Kidney (tissue), 14 donors: ENCODE data around the gene TSPAN13. TPM values are rescaled to one million over a fixed set of nuclear protein-coding genes. Genes with fewer than 3 reads are reported as not detected.

Experiments
- DNase-seq, 5 donors: peaks; one replicate each; pipeline ENCODE4 v3.0.0-alpha.2; 2013 to 2020
- FAIRE-seq: peaks from 2 replicates; lab custom pipeline; 2012; peaks lifted over from hg19 to GRCh38; lab: Jason Lieb, UNC
- H3K27ac ChIP-seq, 2 donors: one replicate each; pipeline ENCODE4 v1.7.0; 2013; ENCODE audit warnings: low read depth in 2 of 2, low read length in 2 of 2, inconsistent platforms in 1 of 2
- H3K27me3 ChIP-seq: one replicate; pipeline ENCODE4 v1.7.1; 2013; ENCODE audit warnings: low read length, inconsistent platforms; ENCODE audit not compliant: control insufficient read depth, insufficient read depth
- H3K36me3 ChIP-seq, 3 donors: one replicate each; pipeline versions ENCODE4 v1.7.0 to v1.7.1; 2013; ENCODE audit warnings: low read length in 3 of 3, control low read depth in 1 of 3, inconsistent platforms in 1 of 3; ENCODE audit not compliant: insufficient read depth in 3 of 3, control insufficient read depth in 2 of 3
- H3K4me1 ChIP-seq, 3 donors: one replicate each; pipeline versions ENCODE4 v1.7.0 to v1.7.1; 2013; ENCODE audit warnings: low read length in 3 of 3, inconsistent platforms in 1 of 3, low read depth in 1 of 3; ENCODE audit not compliant: control insufficient read depth in 2 of 3, insufficient read depth in 2 of 3
- H3K4me3 ChIP-seq, 3 donors: one replicate each; pipeline versions ENCODE4 v1.7.0 to v1.8.1; 2013; ENCODE audit warnings: low read length in 3 of 3, control low read depth in 1 of 3, inconsistent platforms in 1 of 3
- H3K9ac ChIP-seq, 3 donors: one replicate each; pipeline versions ENCODE4 v1.7.0 to v1.7.1; 2013; ENCODE audit warnings: low read length in 3 of 3, control low read depth in 1 of 3, inconsistent platforms in 1 of 3
- H3K9me3 ChIP-seq, 3 donors: one replicate each; pipeline versions ENCODE4 v1.7.0 to v1.7.1; 2013; ENCODE audit warnings: low read length in 3 of 3, control low read depth in 1 of 3, inconsistent platforms in 1 of 3; ENCODE audit not compliant: control insufficient read depth in 2 of 3, insufficient read depth in 1 of 3
- intact Hi-C: fragments of 100-400 bp; cut with DNase I; formaldehyde crosslinking; loops from one replicate; pipeline ENCODE4 v1.11.1; 2022
- polyA plus RNA-seq: library from polyadenylated mRNA; stranded (reverse); fragments of 350-450 nt; fragmentation: Illumina TruSeq; extraction: RNeasy Lipid Tissue Mini Kit (QIAGEN cat#74804); gene quantifications from one replicate; pipeline ENCODE4 v1.2.3, GENCODE V29; 2014; ENCODE audit warnings: low read depth, low replicate concordance; ENCODE audit not compliant: insufficient read depth
- total RNA-seq: library from RNA; stranded (reverse); fragmentation: NEBNext Ultra II Directional; extraction: Animal tissue kit (Norgen Biotek cat#: 25700); gene quantifications from one replicate; pipeline ENCODE4 v1.2.1, GENCODE V29; 2021
- TF ChIP-seq, protein P1 (sequence below): IDR thresholded peaks from 3 replicates; pipeline ENCODE4 v1.5.1; 2012; ENCODE audit warnings: mild to moderate bottlenecking, moderate library complexity, borderline replicate concordance; ENCODE audit not compliant: insufficient read depth; ENCODE audit errors: extremely low read depth
- donor health status: control.
- donor health status: control.
- donor health status: control.
- donor health status: control.
- donor health status: control.
- donor health status: DM: yes; HTN: yes; CAD: no.
- donor health status: Normal renal cell carcinoma (clear cell type).

Gene TSPAN13
- total and polyA plus RNA-seq, 2 donors from 2014 or later: 10.2 to 23.8 TPM

DNA sequence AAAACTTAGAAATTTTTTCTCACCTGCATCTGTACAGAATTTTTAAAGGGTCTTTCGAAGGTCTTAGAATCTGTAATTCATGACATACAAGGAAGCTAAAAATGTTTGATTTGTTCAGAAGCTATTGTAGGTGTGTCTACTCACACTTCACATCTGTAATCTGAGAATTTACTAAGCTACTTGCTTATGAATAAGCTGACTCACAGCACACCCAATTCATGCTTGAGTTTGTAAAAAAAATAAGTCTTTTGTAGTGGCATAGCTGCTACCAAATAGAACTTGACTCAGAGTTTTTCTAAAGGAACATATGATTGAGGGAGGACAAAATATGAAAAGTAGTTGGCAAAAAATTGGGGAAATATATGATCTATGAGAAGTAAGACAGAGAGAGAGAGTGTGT is 64.0 kb downstream of the TSPAN13 start:
- Histone ChIP-seq H3K36me3 (no peaks in the 10 kb centered on the region), H3K27ac (no peak overlapping the region), H3K4me1 (no peaks in the 10 kb centered on the region), H3K4me3 (no peak overlapping the region), H3K9ac (no peak overlapping the region), H3K9me3 (no peaks in the 10 kb centered on the region), H3K27me3 (no peaks in the 10 kb centered on the region)
- TF ChIP-seq, protein P1, sequence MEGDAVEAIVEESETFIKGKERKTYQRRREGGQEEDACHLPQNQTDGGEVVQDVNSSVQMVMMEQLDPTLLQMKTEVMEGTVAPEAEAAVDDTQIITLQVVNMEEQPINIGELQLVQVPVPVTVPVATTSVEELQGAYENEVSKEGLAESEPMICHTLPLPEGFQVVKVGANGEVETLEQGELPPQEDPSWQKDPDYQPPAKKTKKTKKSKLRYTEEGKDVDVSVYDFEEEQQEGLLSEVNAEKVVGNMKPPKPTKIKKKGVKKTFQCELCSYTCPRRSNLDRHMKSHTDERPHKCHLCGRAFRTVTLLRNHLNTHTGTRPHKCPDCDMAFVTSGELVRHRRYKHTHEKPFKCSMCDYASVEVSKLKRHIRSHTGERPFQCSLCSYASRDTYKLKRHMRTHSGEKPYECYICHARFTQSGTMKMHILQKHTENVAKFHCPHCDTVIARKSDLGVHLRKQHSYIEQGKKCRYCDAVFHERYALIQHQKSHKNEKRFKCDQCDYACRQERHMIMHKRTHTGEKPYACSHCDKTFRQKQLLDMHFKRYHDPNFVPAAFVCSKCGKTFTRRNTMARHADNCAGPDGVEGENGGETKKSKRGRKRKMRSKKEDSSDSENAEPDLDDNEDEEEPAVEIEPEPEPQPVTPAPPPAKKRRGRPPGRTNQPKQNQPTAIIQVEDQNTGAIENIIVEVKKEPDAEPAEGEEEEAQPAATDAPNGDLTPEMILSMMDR: no peak
- intact Hi-C loops: no loop called here
- no peak for FAIRE-seq
- no peak for DNase-seq

DNA sequence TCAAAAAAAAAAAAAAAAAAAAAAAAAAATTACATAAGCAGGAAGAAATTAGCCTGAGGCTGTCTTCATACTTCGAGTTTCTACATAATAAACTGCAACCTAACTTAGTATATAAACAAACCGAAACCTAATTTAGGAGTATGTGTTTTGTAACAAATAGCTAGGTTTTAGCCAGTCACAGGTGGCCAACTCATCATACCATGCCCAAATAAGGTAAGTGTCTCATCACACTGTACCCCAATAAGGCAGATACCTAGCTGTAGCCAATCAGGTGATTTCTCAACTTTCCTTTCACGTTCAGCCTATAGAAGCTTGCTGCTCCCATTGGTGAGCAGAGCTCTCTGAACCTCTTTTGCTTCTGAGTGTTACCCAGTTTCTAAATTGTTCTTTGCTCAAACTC is 65.2 kb downstream of the TSPAN13 start:
- no peak for FAIRE-seq
- H3K4me1 ChIP-seq: no peaks in the 10 kb centered on the region
- intact Hi-C loops: no loop called here

DNA sequence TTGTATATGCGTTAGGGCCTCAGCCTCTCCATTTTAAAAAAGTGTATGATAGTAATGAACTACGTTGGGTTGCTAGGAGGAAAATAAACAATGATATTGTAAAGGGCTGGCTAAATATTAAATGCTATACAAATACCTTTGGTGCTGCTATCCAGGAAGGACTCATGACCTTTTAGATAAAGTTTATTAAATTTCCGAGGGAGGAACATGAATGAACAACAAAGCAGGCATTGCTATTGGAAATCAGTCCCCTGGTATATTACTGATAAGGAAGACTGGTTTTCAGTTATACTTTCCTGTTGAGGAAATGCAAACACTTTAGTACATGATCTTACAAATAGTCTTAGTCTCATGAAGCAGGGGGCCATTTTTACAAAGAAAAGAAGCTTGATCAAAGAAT is 68.5 kb downstream of the TSPAN13 start:
- DNase-seq (no peak), FAIRE-seq (no peak)
- no peak overlapping the region for H3K4me3 ChIP-seq
- H3K4me1 ChIP-seq: no peaks in the 10 kb centered on the region
- no peaks in the 10 kb centered on the region for H3K27me3 ChIP-seq
- no peaks in the 10 kb centered on the region for H3K9me3 ChIP-seq
- intact Hi-C loops: no loop called here
- H3K9ac ChIP-seq: no peak overlapping the region
- H3K36me3 ChIP-seq: no peaks in the 10 kb centered on the region
- H3K27ac ChIP-seq: no peak overlapping the region
- TF ChIP-seq, protein P1: no peak

More for the DNA sequence above, 65.2 kb downstream of the TSPAN13 start:
- H3K9me3 ChIP-seq: no peaks in the 10 kb centered on the region
- no peak overlapping the region for H3K27ac ChIP-seq
- H3K9ac ChIP-seq: no peak overlapping the region
- no peaks in the 10 kb centered on the region for H3K36me3 ChIP-seq
- no peak overlapping the region for H3K4me3 ChIP-seq
- TF ChIP-seq, protein P1: no peak
- no peaks in the 10 kb centered on the region for H3K27me3 ChIP-seq
- DNase-seq: no peak

DNA sequence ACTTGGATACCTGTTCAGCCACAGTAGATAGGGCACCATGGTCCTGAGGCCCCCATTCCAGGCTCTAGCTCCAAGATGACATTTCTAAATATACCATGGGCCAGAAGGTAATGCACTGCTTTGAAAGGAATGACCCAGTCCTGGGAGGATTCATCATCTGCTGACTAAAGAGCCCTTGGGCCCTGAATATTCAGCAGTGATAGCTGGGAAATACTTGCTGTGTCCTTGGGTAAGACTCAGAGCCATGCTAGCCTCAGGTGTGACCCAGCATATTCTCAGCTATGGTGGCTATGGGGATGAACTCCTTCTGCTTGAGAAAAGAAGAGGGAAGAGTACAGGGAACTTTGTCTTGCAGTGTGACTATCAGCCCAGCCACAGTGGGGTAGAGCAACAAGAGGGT is 72.5 kb downstream of the TSPAN13 start:
- H3K36me3 ChIP-seq: no peaks in the 10 kb centered on the region
- FAIRE-seq (no peak), DNase-seq (no peak)
- H3K4me3 ChIP-seq: no peak overlapping the region
- no peaks in the 10 kb centered on the region for H3K27me3 ChIP-seq
- no peak overlapping the region for H3K27ac ChIP-seq
- no peaks in the 10 kb centered on the region for H3K4me1 ChIP-seq
- TF ChIP-seq, protein P1: no peak
- H3K9me3 ChIP-seq: no peaks in the 10 kb centered on the region
- H3K9ac ChIP-seq: no peak overlapping the region
- intact Hi-C loops: no loop called here
